ENCODE data around the gene SAE1.
A peak's percentile ranks its signal among the peaks of the same experiment; 100 is the strongest.

Gene SAE1

GRCh38 chr19:47228937-47229675 lies 98.5 kb downstream of the SAE1 start:
- no peak for TF ChIP-seq CTCF (IDR thresholded peaks at IDR 0.05; ENCODE audit: control insufficient read depth, insufficient read depth, low read depth, low read length, missing control alignments)
- peak overlapping the region; percentile 93 for H3K4me3 ChIP-seq (ENCODE audit: control insufficient read depth, low read depth, low read length)
- DNase-seq (ENCODE audit: low read depth), result no peak

- peak overlapping the region; percentile 93 for H3K4me3 ChIP-seq (ENCODE audit: control insufficient read depth, low read depth, low read length)
- no peak for DNase-seq (ENCODE audit: low read depth)
- TF ChIP-seq CTCF (IDR thresholded peaks at IDR 0.05; ENCODE audit: control insufficient read depth, insufficient read depth, low read depth, low read length, missing control alignments), result no peak
Measured at GRCh38 chr19:47229676-47230053, 99.0 kb downstream of the SAE1 start.

GRCh38 chr19:47230054-47230920 lies 99.7 kb downstream of the SAE1 start:
- peak overlapping the region; percentile 93 for H3K4me3 ChIP-seq (ENCODE audit: control insufficient read depth, low read depth, low read length)
- peak; percentile 69 for TF ChIP-seq CTCF (IDR thresholded peaks at IDR 0.05; ENCODE audit: control insufficient read depth, insufficient read depth, low read depth, low read length, missing control alignments)
- DNase-seq (ENCODE audit: low read depth), result no peak

GRCh38 chr19:47230921-47231214 lies 100.2 kb downstream of the SAE1 start, which contains the start of gene BBC3:
Gene BBC3, minus strand, starts transcription at chr19:47231199. Its CDS starts 2,768 bp downstream, at chr19:47228431.
- DNase-seq (ENCODE audit: low read depth), result no peak
- no peak for TF ChIP-seq CTCF (IDR thresholded peaks at IDR 0.05; ENCODE audit: control insufficient read depth, insufficient read depth, low read depth, low read length, missing control alignments)

GRCh38 chr19:47231215-47232054 lies 100.8 kb downstream of the SAE1 start:
- no peak for DNase-seq (ENCODE audit: low read depth)
- no peak for TF ChIP-seq CTCF (IDR thresholded peaks at IDR 0.05; ENCODE audit: control insufficient read depth, insufficient read depth, low read depth, low read length, missing control alignments)

More at GRCh38 chr19:47230921-47231214, 100.2 kb downstream of the SAE1 start, which contains the start of gene BBC3:
- H3K4me3 ChIP-seq (ENCODE audit: control insufficient read depth, low read depth, low read length), result peak within 1 kb of the TSS; percentile 93

More at GRCh38 chr19:47231215-47232054, 100.8 kb downstream of the SAE1 start:
- peak overlapping the region; percentile 42 for H3K4me3 ChIP-seq (ENCODE audit: control insufficient read depth, low read depth, low read length)

Measured in AG09309 (cell line).